ENCODE data around the gene CA5A.

CA5A gene

DNA sequence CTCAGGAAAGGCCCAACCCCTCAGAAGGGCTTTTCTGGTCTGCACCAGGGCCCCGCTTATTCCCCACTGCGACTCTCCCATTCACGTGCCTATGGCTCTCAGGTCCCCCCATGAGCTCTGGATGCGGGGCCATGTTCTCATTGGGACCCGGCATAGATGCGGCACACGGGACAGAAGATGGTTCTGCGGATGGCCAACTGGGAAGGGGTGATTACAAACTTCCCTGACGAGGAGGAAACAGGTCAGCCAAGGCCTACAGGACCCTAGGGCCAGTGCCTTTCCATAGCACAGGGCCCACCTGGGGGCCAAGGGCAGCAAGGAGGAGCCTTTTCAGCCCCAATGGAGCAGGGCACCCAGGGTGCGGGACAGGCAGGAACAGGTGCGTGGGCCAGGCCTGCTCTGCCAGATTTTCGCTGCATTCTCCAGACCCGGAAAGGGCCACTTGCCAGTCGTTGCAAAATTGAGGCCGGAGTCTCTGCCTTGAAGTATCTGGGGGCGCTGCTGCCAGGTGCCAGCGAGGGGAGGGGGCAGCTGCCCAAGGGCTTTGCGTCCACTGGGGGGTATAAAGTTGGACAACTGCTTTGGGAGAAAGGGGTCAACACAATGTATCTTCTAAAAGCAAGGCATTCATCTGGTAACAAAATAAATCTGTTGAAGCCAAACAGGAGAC lies 87.5 kb downstream of the CA5A start:
- no peak for DNase-seq (ENCODE audit: low read depth)

DNA sequence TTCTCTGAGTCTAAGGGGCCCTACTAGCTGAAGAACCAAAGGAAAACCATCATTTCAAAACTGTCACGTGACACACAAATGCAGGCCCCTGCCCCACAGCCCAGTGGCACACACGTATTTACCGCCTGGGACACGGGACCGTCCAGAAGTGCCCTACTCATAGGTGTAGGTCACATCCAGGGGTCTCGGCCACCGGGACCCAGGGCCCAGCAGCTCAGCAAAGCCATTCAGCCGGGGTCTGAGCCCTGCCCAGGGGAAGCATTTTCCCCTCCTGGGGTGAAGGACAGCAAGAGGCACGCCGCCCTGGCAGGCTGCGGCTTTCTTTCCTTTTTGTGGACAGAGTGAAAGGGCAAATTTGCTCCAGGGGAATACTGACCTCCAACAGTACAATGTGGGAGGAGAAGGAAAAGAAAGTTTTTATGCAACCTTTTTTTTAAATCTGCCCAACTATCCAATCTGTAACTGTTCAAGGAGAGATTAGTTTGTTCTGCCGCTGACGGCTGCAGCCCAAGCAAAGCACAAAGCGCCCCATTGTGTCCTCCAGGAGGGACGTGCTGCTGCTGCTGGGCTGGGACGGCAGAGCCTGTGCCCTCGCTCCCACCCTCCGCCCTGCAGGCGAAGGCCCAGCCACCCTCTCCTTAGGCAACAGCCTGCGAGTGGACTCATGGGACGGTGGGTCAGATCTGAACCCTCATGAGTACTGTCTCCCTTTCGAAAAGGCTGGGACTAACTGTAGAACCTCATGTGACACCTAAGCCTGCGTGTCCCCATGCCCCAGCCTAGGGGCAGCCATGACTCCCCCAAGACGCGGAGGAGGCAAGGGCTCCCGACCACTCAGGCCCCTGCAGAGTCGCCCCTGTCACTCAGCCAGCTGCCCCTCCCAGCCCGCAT lies 88.3 kb downstream of the CA5A start:
- DNase-seq (ENCODE audit: low read depth), result no peak

DNA sequence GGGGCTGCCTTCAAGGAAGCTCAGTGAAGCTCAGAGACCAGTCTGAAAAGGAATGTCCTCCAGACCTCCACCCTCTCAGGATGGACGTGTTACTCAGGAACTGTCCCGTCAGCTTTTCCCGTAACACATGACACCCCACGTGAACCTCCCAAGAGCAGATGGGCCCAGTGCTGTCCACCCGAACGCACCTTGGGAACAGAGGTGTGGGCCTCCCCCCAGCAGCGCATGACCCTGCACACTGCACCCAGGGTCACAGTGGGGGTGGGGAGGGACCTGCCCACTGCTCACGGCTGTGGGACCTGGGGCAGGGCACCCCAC lies 88.9 kb downstream of the CA5A start:
- DNase-seq (ENCODE audit: low read depth), result no peak

DNA sequence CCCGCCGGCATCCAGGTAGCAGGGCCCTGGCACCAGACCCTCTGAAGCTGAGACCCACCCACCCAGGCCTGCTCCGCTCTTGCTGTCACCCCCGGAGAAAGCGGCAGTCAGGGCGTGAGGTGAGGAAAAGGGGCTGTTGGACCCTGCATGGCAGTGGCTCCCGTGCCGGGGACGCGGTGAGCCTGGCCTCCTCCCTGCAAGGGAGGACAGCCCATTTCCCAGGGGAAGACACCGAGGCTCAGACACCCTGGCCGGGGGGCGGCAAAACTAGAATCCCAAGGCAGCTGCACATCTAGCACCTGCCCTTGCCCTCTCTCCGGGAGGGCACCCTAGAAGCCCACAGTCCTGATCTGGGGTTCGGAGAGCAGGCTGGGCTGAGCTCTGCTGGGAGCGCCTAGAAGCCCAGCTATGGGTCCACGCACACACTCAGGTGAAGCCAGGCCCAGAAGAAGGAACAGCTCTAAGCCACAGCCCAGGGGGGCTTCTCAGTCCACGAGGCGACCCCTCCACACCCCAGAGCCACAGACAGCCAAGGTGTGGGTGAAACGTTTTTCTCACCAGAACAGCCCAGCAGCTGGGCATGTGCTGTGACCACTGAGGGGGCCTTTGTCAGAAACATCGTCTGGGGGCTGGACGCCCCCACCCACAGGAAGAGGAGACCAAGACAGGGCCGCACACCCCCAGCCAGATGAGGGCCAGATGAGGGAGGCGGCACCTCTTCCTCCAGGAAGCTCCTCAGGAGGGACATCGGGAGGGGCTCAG lies 89.4 kb downstream of the CA5A start:
- no peak for DNase-seq (ENCODE audit: low read depth)

DNA sequence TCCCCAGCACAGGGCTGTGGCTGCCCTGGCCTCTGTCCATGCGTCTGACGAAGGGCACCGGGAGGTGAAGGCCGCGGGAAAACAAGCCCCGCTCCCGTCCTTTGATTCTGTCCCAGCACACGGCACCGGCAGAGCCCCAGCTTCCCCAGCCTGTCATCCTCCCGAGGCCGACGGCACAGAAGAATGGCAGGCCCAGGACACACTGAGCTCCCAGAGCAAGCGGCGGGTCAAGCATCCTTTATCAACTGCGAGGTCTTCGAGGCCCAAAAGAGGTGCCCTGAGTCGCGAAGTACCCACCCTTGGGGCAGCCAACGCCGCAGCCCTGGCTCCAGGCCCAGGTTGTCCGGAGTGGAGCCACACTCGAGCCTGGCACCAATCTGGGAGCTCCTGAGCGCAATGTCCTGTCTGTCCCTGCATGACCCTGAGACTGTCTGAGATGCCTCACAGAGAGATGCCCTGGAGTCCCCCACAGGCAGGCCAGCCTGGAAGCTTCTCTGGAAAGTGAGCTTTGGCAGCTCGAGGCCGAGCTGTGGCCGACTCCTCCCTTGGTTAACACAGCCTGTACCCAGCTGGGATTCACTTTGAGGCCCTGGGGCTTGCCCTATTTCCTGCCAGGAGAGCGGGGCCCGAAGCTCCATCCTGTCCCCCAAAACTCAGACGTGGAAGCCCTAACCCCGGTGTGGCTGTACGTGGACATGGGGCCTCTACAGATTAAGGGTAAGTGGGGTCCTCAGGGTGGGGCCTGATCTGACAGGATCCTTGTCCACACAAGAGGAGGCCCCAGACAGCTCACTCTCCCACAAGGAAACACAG lies 90.3 kb downstream of the CA5A start:
- DNase-seq (ENCODE audit: low read depth), result no peak

DNA sequence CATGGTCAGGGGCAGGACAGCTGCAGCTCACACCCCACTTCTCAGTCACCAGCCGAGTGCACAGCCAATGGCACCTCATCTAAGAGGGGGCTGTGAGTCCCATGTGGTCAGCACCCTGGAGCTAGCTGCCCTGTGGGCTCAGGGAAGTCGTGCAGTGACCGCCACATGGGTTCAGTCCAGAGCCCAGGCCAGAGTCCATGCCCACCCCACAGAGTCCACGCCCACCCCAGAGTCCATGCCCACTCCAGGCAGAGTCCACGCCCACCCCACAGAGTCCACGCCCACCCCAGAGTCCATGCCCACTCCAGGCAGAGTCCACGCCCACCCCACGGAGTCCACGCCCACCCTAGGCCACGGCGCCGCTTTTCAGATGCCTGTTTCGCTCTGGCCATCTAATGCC lies 91.1 kb downstream of the CA5A start:
- no peak for DNase-seq (ENCODE audit: low read depth)

DNA sequence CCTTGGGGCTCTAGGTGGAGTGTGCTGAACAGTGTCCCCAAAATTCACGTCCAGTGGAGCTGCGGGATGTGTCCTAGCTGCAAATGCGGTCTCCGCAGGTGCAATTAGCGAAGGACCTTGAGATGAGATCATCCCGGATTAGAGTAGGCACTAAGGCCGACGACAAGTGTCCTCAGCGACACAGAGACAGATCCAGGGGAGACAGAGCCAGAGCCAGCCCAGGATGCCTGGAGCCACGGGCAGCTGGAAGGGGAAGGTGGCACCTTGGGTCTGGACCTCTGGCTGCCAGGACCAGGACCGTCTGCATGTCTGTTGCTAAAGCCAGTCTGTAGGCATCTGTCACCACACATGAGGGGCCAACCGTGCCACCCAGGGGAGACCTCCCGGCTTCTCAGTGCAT lies 91.5 kb downstream of the CA5A start:
- no peak for DNase-seq (ENCODE audit: low read depth)

DNA sequence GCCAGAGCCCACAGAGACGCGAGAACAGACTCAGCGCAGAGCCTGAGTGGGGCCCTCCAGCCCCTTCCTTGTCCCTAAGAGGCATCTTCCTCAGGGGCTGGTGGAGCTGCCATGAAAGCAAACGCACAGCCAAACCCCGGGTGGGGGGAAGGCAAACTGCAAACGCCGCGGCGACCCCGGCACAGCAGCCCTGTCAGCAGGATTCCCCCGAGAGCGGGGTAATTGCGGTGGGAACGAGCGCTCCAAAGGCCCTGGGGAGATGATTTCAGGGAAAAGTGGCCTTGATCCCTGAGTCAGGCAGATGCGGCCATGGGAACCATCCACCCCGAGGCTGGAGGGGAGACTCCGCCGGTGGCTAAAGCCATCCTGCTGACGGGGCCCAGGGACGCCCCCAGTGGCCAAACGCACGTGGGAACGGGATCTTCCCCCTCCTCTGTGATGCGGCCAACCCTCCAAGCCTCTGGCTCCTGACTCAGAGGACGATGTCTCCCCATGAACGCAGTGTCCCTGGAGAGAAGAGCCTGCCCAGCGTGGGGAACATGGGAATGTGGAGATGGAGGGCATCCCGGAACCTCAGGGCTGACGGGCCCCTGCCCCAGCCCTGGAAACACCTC lies 92.1 kb downstream of the CA5A start:
- DNase-seq (ENCODE audit: low read depth), result no peak

DNA sequence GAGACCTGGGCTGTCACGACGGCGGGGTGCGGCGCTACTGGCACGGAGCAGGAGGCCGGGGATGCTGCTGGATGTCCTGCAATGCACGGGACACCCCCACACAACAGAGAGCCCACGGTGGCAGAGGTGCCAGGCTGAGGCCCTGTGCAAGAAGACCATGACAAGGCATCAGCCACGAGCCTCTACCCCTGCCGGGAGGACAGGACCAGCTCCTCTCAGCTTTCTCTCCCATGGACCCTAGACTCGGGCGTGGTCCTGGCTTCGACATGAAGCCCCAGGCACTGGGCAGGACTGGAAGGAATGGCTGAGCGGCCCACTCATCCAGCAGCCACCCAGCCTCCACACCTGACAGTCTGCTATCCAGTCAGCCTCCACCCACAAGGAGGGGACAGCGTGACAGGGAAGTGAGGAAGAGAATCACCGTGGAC lies 92.6 kb downstream of the CA5A start:
- no peak for DNase-seq (ENCODE audit: low read depth)

DNA sequence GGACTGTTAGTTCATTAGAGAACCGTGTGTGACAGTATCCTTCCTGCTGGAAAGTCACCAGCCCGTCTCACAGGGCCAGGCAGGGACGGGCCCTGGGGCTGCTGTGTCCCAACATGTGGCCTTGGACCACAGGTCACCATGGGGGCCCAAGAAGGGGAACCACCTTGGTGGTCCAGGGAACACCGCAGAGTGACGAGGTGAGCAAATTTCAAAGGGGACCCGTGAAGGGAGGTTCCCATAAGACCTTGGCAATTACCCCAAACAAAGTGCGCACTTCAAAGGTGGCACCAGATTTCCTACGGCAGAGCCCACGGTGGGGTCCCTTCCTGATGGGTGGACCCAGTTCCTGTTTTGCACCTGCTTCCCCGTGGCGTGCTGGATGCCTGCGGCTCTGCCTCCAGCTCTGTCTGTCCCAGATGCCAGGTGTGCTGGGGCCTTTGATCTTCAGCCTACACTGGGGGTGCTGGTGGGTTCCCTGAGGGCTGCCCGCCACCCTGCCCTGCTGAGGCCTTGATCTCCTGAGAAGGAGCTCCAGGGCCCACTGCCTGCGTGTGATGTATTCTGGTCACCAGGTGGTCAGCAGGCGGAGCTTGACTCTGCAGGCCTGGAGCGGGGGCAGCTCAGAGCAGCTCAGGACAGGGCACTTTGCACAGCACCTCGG lies 94.0 kb downstream of the CA5A start:
- DNase-seq (ENCODE audit: low read depth), result no peak

DNA sequence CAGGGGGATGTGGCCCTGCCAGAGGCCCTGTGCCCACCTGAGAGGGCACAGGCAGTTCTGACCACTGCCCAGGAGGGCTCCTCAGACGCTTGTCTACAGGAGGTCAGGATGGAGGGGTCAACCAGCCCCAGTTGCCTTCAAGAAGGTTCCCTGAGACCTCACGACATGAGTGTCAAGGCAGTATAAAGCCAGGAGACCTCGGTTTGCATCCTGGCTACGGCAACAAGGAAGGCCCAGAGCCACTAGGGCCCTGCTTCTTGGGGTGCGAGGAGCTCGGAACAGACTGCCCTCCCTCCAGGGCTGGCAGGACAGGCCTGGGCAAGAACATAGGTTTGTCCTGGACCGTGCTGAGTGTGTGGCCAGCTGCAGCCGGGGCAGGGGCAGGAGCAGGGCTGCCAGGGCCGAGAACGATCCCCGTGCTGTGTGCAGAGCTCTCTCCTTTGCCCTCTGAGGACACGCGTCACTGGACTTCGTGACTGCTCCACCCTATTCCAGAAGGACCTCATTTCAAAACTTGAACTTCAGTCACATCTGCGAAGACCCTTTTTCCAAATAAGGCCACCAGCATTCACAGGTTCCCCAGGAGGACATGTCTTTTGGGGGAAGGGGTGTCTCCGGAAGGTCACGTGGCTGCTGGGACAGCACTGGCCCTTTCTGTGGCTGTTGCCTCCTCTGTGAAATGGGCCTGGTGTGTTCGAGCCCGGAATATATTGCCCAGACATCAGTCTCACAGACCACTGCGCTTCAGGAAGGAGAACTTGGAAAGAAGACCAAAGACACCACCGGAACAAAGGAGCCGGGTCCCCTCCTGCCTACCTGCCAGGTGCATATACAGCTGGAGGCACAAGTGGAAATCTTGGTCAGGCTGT lies 94.8 kb downstream of the CA5A start:
- no peak for DNase-seq (ENCODE audit: low read depth)

DNA sequence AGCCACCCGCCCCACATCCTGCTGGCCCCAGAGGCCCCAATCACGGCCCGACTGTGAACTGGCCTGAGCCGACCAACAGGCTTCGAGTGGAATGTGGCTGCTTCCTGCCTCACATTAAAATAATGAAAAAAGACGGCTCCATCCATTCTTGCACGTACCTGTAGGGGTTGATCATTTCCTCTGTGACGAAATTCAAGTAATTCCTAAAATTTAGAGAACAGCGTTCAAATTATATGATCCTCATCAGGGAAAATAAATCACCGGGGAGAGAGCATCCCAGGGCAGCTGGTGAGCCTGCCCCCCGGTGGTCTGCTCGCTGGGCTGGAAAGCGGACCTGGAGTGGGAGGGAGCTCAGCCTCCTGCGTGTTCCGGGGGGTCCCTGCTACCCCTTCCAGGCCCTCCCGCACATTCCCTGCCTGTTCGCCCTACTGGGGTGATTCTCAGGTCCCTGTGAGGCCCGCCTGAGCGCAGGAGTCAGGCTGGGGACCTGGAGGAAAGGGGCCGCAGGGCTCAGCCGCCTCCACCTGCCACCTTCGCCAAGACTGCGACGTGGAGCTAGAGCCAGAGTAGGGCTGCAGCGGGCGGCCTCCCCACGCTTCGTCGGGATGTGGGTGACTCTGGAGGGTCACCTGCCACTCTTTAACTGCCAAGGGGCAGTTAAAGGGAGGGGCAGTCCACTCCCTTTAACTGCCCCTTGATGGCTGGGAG lies 95.9 kb downstream of the CA5A start:
- DNase-seq (ENCODE audit: low read depth), result no peak

DNA sequence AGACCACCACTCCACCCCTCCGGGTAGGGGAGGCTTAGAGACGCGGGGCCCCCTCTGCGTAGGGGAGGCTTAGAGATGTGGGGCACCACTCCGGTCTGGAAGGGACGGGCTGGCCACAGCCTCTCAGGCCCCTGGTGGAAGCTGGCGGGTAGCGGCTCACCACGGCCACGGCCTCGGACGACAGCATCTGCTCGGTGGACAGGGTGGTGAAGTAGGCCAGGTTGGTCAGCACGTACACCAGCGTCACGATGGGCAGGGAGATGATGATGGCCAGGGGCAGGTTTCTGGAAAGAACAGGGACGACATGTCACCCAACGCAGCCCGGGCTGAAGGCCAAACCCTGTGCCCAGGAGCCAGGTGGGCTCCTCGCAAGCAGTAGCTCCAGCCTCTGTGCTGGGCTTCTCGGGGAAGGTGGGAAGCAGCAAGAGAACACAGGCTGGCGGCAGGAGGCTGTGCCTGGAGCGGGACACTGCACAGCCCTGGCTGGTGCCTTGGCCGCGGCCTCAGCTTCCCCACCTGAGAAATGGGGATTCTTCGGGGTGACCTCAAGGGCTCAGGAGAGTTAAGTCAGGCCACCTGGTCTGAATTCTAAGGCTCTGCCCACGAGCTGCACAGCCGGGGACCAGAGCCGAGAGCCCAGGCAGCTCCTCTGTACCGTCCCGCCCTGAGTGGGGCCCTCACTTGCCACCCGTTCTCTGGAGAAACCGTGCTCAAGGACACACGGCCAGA lies 96.6 kb downstream of the CA5A start:
- DNase-seq (ENCODE audit: low read depth), result no peak

DNA sequence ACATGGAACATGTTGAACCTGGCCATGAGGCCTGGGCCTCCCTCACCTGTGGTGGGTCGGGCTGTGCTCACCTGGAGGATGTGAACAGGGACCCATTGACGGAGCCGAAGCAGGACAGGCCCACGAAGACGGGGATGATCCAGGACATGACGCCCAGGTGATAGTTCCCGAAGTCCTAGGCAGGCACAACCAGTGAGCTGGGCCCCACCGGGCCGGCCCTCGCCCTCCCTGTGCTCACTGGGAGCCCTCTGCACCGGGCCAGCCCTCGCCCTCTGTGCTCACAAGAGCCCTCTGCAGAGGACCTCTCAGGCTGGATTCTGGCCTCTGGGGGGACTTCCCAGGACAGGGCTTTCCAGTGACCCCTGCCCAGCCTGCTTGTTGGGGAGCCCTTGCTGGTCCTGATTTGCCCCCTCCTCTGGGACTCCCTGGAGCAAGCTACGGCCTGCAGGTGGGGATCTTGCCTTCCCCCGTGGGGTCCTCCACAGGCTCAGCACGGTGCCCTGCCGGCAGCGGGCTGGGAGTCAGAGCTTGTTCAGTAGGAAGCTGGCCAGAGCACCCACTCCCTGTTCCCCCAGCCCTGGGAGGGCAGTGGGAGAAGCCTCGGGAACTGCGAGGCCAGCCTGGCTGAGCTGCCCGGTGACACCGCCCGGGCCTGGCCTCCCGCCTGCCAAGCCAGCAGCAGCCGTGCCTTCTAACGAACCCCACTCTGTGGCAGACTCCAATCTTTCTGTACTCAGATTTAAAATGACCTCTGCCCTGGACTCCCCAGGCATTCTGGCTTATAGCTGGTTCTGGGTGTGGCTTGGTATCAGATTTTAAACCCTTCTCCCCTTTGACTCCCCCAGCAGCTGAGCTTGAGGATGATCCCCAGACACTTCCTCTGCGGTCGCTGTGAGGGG lies 97.4 kb downstream of the CA5A start:
- DNase-seq (ENCODE audit: low read depth), result no peak
